WTC11 (cell line): ENCODE measurements around the gene SMYD3. TPM values are rescaled to one million over a fixed set of nuclear protein-coding genes. Genes with fewer than 3 reads are reported as not detected.

Experiments
- ATAC-seq: fragments of 200-7000 bp; cut with Tn5 transposase; 2 replicates; pipeline ENCODE4 v1.10.0; 2021; ENCODE audit warnings: mild to moderate bottlenecking, moderate library complexity
- CTCF ChIA-PET: fragments of 300-600 bp; sonication (Branson Sonifier 250); formaldehyde crosslinking; loops from one replicate; lab custom pipeline; 2021; ENCODE audit warnings: antibody characterized with exemption; lab: Charles Lee
- POLR2A ChIA-PET: fragments of 350-600 bp; sonication (Branson Sonifier 250); formaldehyde crosslinking; loops from one replicate; lab custom pipeline; 2021; ENCODE audit warnings: antibody characterized with exemption; lab: Charles Lee
- DNase-seq: peaks from one replicate; pipeline ENCODE4 v3.0.0; 2021; ENCODE audit warnings: low spot score
- H3K27ac Mint-ChIP-seq: 2 replicates; pipeline ENCODE4 v1.8.0; 2021; ENCODE audit warnings: mixed read lengths
- H3K27me3 Mint-ChIP-seq: 2 replicates; pipeline ENCODE4 v1.8.0; 2021; ENCODE audit warnings: low read depth, mild to moderate bottlenecking, moderate library complexity, mixed read lengths
- H3K36me3 Mint-ChIP-seq: 2 replicates; pipeline ENCODE4 v1.8.0; 2021; ENCODE audit warnings: mixed read lengths
- H3K4me1 Mint-ChIP-seq: 2 replicates; pipeline ENCODE4 v1.8.0; 2022; ENCODE audit warnings: mixed read lengths
- H3K4me3 Mint-ChIP-seq: 2 replicates; pipeline ENCODE4 v1.8.0; 2021; ENCODE audit warnings: mild to moderate bottlenecking, moderate library complexity, mixed read lengths
- H3K9me3 Mint-ChIP-seq: 2 replicates; pipeline ENCODE4 v1.8.0; 2021; ENCODE audit warnings: mixed read lengths
- E2F4 ChIP-seq: sonication (generic); formaldehyde crosslinking; IDR thresholded peaks from 2 replicates; pipeline ENCODE4 v1.8.1; 2022; ENCODE audit warnings: low read depth, mild to moderate bottlenecking, moderate library complexity, missing genetic modification reagents, borderline replicate concordance
- ETV6 ChIP-seq: sonication (generic); formaldehyde crosslinking; IDR thresholded peaks from 2 replicates; pipeline ENCODE4 v1.8.1; 2022; ENCODE audit warnings: mild to moderate bottlenecking, missing genetic modification reagents
- GABPB1 ChIP-seq: sonication (generic); formaldehyde crosslinking; IDR thresholded peaks from 2 replicates; pipeline ENCODE4 v1.8.1; 2023; ENCODE audit warnings: mild to moderate bottlenecking, missing genetic modification reagents
- IRF2 ChIP-seq: sonication (generic); formaldehyde crosslinking; IDR thresholded peaks from 2 replicates; pipeline ENCODE4 v1.8.0; 2022; ENCODE audit warnings: low read depth, missing genetic modification reagents, borderline replicate concordance
- JAZF1 ChIP-seq: fragments of 250-450 bp; sonication (Bioruptor Pico); IDR thresholded peaks from 2 replicates; pipeline ENCODE4 v1.9.0; 2021; ENCODE audit warnings: moderate library complexity, mild to moderate bottlenecking, inconsistent platforms
- KAT7 ChIP-seq: sonication (generic); formaldehyde crosslinking; IDR thresholded peaks from 2 replicates; pipeline ENCODE4 v1.8.1; 2023; ENCODE audit warnings: missing genetic modification reagents, mild to moderate bottlenecking, borderline replicate concordance
- MXD4 ChIP-seq: fragments of 250-450 bp; sonication (Bioruptor Pico); IDR thresholded peaks from 2 replicates; pipeline ENCODE4 v1.8.0; 2021; ENCODE audit warnings: mild to moderate bottlenecking, moderate library complexity, borderline replicate concordance
- NFATC4 ChIP-seq: fragments of 250-450 bp; sonication (Bioruptor Pico); IDR thresholded peaks from 2 replicates; pipeline ENCODE4 v1.9.0; 2021; ENCODE audit warnings: mild to moderate bottlenecking
- NFE2L1 ChIP-seq: sonication (generic); formaldehyde crosslinking; IDR thresholded peaks from 2 replicates; pipeline ENCODE4 v1.8.1; 2023; ENCODE audit warnings: missing genetic modification reagents
- NR1H2 ChIP-seq: sonication (generic); formaldehyde crosslinking; IDR thresholded peaks from 2 replicates; pipeline ENCODE4 v1.9.0; 2021; ENCODE audit warnings: mild to moderate bottlenecking, moderate library complexity, missing genetic modification reagents
- NR3C1 ChIP-seq: sonication (generic); formaldehyde crosslinking; conservative IDR thresholded peaks from 2 replicates; pipeline ENCODE4 v1.8.1; 2023; ENCODE audit warnings: low read depth, mild to moderate bottlenecking, missing genetic modification reagents
- RORB ChIP-seq: fragments of 250-450 bp; sonication (Bioruptor Pico); IDR thresholded peaks from 2 replicates; pipeline ENCODE4 v1.9.0; 2021; ENCODE audit warnings: mild to moderate bottlenecking
- SMAD4 ChIP-seq: sonication (generic); formaldehyde crosslinking; IDR thresholded peaks from 2 replicates; pipeline ENCODE4 v1.8.0; 2022; ENCODE audit warnings: mild to moderate bottlenecking, missing genetic modification reagents
- TCF7 ChIP-seq: sonication (generic); formaldehyde crosslinking; IDR thresholded peaks from 2 replicates; pipeline ENCODE4 v1.8.0; 2022; ENCODE audit warnings: mild to moderate bottlenecking, low read depth, missing genetic modification reagents, moderate library complexity
- USF1 ChIP-seq: sonication (generic); formaldehyde crosslinking; IDR thresholded peaks from 2 replicates; pipeline ENCODE4 v1.8.0; 2022; ENCODE audit warnings: mild to moderate bottlenecking, missing genetic modification reagents
- ZNF263 ChIP-seq: sonication (generic); formaldehyde crosslinking; IDR thresholded peaks from 2 replicates; pipeline ENCODE4 v1.8.1; 2022; ENCODE audit warnings: low read depth, mild to moderate bottlenecking, moderate library complexity, missing genetic modification reagents
- ZNF396 ChIP-seq: fragments of 250-450 bp; sonication (Bioruptor Pico); IDR thresholded peaks from 2 replicates; pipeline ENCODE4 v1.8.0; 2021; ENCODE audit warnings: mild to moderate bottlenecking, moderate library complexity, borderline replicate concordance
- ZNF416 ChIP-seq: fragments of 250-450 bp; sonication (Bioruptor Pico); IDR thresholded peaks from 2 replicates; pipeline ENCODE4 v1.9.0; 2021; ENCODE audit warnings: mild to moderate bottlenecking, inconsistent platforms
- ZNF425 ChIP-seq: fragments of 250-450 bp; sonication (Bioruptor Pico); conservative IDR thresholded peaks from 2 replicates; pipeline ENCODE4 v1.9.0; 2021; ENCODE audit warnings: mild to moderate bottlenecking
- total RNA-seq: library from RNA; stranded (reverse); gene quantifications from 3 replicates; pipeline ENCODE4 v1.2.3, GENCODE V29; 2021
- TF ChIP-seq, protein P1 (sequence below): sonication (generic); formaldehyde crosslinking; IDR thresholded peaks from 2 replicates; pipeline ENCODE4 v1.8.0; 2022; ENCODE audit warnings: missing genetic modification reagents
- TF ChIP-seq, protein P2 (sequence below): sonication (generic); formaldehyde crosslinking; IDR thresholded peaks from 2 replicates; pipeline ENCODE4 v1.8.0; 2022; ENCODE audit warnings: mild to moderate bottlenecking, missing genetic modification reagents
- TF ChIP-seq, protein P3 (sequence below): fragments of 250-450 bp; sonication (Bioruptor Pico); IDR thresholded peaks from 2 replicates; pipeline ENCODE4 v2.1.2; 2022; ENCODE audit warnings: mild to moderate bottlenecking, moderate library complexity
- TF ChIP-seq, protein P4 (sequence below): fragments of 250-450 bp; sonication (Bioruptor Pico); IDR thresholded peaks from 2 replicates; pipeline ENCODE4 v1.8.0; 2021; ENCODE audit warnings: mild to moderate bottlenecking

The SMYD3 gene
- total RNA-seq, 1 experiment from 2014 or later, result 21.4 TPM

GRCh38 chr1:246275036-246275435 is 232.0 kb downstream of the SMYD3 start:
- H3K9me3 Mint-ChIP-seq, result no peaks in the 10 kb centered on the region
- TF ChIP-seq NFATC4 (CRISPR knock-in tag) (no peak), TCF7 (CRISPR knock-in tag) (no peak), MXD4 (CRISPR knock-in tag) (no peak), JAZF1 (CRISPR knock-in tag) (no peak), USF1 (CRISPR knock-in tag) (no peak), GABPB1 (CRISPR knock-in tag) (no peak), ZNF396 (CRISPR knock-in tag) (no peak), IRF2 (CRISPR knock-in tag) (no peak), ZNF263 (CRISPR knock-in tag) (no peak), ETV6 (CRISPR knock-in tag) (no peak), NFE2L1 (CRISPR knock-in tag) (no peak), ZNF416 (CRISPR knock-in tag) (no peak)
- TF ChIP-seq, protein P1, sequence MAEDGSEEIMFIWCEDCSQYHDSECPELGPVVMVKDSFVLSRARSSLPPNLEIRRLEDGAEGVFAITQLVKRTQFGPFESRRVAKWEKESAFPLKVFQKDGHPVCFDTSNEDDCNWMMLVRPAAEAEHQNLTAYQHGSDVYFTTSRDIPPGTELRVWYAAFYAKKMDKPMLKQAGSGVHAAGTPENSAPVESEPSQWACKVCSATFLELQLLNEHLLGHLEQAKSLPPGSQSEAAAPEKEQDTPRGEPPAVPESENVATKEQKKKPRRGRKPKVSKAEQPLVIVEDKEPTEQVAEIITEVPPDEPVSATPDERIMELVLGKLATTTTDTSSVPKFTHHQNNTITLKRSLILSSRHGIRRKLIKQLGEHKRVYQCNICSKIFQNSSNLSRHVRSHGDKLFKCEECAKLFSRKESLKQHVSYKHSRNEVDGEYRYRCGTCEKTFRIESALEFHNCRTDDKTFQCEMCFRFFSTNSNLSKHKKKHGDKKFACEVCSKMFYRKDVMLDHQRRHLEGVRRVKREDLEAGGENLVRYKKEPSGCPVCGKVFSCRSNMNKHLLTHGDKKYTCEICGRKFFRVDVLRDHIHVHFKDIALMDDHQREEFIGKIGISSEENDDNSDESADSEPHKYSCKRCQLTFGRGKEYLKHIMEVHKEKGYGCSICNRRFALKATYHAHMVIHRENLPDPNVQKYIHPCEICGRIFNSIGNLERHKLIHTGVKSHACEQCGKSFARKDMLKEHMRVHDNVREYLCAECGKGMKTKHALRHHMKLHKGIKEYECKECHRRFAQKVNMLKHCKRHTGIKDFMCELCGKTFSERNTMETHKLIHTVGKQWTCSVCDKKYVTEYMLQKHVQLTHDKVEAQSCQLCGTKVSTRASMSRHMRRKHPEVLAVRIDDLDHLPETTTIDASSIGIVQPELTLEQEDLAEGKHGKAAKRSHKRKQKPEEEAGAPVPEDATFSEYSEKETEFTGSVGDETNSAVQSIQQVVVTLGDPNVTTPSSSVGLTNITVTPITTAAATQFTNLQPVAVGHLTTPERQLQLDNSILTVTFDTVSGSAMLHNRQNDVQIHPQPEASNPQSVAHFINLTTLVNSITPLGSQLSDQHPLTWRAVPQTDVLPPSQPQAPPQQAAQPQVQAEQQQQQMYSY, result no peak
- TF ChIP-seq, protein P2, sequence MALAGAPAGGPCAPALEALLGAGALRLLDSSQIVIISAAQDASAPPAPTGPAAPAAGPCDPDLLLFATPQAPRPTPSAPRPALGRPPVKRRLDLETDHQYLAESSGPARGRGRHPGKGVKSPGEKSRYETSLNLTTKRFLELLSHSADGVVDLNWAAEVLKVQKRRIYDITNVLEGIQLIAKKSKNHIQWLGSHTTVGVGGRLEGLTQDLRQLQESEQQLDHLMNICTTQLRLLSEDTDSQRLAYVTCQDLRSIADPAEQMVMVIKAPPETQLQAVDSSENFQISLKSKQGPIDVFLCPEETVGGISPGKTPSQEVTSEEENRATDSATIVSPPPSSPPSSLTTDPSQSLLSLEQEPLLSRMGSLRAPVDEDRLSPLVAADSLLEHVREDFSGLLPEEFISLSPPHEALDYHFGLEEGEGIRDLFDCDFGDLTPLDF (CRISPR knock-in tag), result no peak
- TF ChIP-seq, all 79 proteins: peak for 0
- ATAC-seq (no peak), DNase-seq (no peak)
- Mint-ChIP-seq H3K27me3 (no peaks in the 10 kb centered on the region), H3K4me1 (peaks cover 7% of the 10 kb centered on the region; the same call in 1 of the 2 replicates), H3K4me3 (no peak overlapping the region), H3K27ac (no peak overlapping the region), H3K36me3 (no peaks in the 10 kb centered on the region)
- ChIA-PET CTCF (no interaction called here), POLR2A (no interaction called here)

DNA sequence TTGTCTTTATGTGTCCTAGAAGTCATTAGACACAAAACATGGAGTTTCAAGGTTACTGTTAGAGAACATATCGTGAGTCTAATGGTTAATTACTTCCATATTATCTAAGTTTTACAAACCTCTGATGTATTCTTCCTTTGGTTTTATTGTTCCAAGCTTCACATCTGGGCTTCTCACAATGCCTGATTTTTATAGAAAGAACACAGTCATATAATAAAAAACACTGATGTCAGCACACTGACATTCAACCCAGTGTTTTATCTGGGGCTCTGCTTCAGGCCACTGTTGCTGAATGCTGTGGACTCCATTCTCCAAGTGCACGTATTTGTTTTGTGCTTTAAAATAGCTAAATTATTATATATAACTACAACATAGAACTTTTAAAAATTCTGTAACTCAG is 232.9 kb downstream of the SMYD3 start:
- Mint-ChIP-seq H3K27ac (no peak overlapping the region), H3K9me3 (no peaks in the 10 kb centered on the region), H3K36me3 (no peaks in the 10 kb centered on the region), H3K4me3 (no peak overlapping the region), H3K27me3 (no peaks in the 10 kb centered on the region), H3K4me1 (peaks cover 7% of the 10 kb centered on the region; the same call in 1 of the 2 replicates)
- ATAC-seq, result no peak
- ChIA-PET CTCF (no interaction called here), POLR2A (no interaction called here)
- DNase-seq, result no peak
- TF ChIP-seq RORB (CRISPR knock-in tag), result no peak
- TF ChIP-seq, protein P3, sequence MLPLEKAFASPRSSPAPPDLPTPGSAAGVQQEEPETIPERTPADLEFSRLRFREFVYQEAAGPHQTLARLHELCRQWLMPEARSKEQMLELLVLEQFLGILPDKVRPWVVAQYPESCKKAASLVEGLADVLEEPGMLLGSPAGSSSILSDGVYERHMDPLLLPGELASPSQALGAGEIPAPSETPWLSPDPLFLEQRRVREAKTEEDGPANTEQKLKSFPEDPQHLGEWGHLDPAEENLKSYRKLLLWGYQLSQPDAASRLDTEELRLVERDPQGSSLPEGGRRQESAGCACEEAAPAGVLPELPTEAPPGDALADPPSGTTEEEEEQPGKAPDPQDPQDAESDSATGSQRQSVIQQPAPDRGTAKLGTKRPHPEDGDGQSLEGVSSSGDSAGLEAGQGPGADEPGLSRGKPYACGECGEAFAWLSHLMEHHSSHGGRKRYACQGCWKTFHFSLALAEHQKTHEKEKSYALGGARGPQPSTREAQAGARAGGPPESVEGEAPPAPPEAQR (CRISPR knock-in tag), result no peak
- TF ChIP-seq ZNF425 (CRISPR knock-in tag), result no peak
- TF ChIP-seq KAT7, result no peak
- TF ChIP-seq NR1H2, result no peak
- TF ChIP-seq, protein P4, sequence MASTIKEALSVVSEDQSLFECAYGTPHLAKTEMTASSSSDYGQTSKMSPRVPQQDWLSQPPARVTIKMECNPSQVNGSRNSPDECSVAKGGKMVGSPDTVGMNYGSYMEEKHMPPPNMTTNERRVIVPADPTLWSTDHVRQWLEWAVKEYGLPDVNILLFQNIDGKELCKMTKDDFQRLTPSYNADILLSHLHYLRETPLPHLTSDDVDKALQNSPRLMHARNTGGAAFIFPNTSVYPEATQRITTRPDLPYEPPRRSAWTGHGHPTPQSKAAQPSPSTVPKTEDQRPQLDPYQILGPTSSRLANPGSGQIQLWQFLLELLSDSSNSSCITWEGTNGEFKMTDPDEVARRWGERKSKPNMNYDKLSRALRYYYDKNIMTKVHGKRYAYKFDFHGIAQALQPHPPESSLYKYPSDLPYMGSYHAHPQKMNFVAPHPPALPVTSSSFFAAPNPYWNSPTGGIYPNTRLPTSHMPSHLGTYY (CRISPR knock-in tag), result no peak
- no peak for TF ChIP-seq NR3C1 (CRISPR knock-in tag)
- TF ChIP-seq SMAD4, result no peak
- TF ChIP-seq E2F4 (CRISPR knock-in tag), result no peak
- TF ChIP-seq GABPB1 (CRISPR knock-in tag), result no peak
